Neural crest cell (in vitro differentiated cells): Measurements from ENCODE around the gene CCDC88A. TPM values are rescaled to one million over a fixed set of nuclear protein-coding genes. Genes with fewer than 3 reads are reported as not detected.

ENCODE experiments used
- DNase-seq: peaks from one replicate; pipeline ENCODE4 v3.0.0; 2021; ENCODE audit warnings: low read depth, mixed read lengths, low spot score
- H3K27ac Mint-ChIP-seq: one replicate; pipeline ENCODE4 v1.8.0; 2021; ENCODE audit warnings: mild to moderate bottlenecking, mixed read lengths; ENCODE audit not compliant: unreplicated experiment
- H3K27me3 Mint-ChIP-seq: 2 replicates; pipeline ENCODE4 v1.8.0; 2021; ENCODE audit warnings: low read depth, mild to moderate bottlenecking, mixed read lengths
- H3K36me3 Mint-ChIP-seq: 2 replicates; pipeline ENCODE4 v1.8.0; 2021; ENCODE audit warnings: low read depth, mild to moderate bottlenecking, mixed read lengths
- H3K4me1 Mint-ChIP-seq: 2 replicates; pipeline ENCODE4 v1.8.0; 2021; ENCODE audit warnings: mixed read lengths
- H3K4me3 Mint-ChIP-seq: one replicate; pipeline ENCODE4 v1.8.0; 2021; ENCODE audit warnings: mild to moderate bottlenecking, mixed read lengths
- H3K9me3 Mint-ChIP-seq: 2 replicates; pipeline ENCODE4 v1.8.0; 2021; ENCODE audit warnings: mixed read lengths
- long read RNA-seq: library from polyadenylated mRNA; unstranded; transcript quantifications from one replicate; pipeline ENCODE4 v2.0.0, GENCODE V29; 2020
- total RNA-seq: library from RNA; stranded (reverse); gene quantifications from 2 replicates; pipeline ENCODE4 v1.2.1, GENCODE V29; 2021
- TF ChIP-seq, protein P1 (sequence below): fragments of 200-600 bp; sonication (generic); conservative IDR thresholded peaks from 2 replicates; pipeline ENCODE4 v1.5.0; 2021; ENCODE audit warnings: antibody characterized with exemption, mild to moderate bottlenecking

Gene CCDC88A, protein sequence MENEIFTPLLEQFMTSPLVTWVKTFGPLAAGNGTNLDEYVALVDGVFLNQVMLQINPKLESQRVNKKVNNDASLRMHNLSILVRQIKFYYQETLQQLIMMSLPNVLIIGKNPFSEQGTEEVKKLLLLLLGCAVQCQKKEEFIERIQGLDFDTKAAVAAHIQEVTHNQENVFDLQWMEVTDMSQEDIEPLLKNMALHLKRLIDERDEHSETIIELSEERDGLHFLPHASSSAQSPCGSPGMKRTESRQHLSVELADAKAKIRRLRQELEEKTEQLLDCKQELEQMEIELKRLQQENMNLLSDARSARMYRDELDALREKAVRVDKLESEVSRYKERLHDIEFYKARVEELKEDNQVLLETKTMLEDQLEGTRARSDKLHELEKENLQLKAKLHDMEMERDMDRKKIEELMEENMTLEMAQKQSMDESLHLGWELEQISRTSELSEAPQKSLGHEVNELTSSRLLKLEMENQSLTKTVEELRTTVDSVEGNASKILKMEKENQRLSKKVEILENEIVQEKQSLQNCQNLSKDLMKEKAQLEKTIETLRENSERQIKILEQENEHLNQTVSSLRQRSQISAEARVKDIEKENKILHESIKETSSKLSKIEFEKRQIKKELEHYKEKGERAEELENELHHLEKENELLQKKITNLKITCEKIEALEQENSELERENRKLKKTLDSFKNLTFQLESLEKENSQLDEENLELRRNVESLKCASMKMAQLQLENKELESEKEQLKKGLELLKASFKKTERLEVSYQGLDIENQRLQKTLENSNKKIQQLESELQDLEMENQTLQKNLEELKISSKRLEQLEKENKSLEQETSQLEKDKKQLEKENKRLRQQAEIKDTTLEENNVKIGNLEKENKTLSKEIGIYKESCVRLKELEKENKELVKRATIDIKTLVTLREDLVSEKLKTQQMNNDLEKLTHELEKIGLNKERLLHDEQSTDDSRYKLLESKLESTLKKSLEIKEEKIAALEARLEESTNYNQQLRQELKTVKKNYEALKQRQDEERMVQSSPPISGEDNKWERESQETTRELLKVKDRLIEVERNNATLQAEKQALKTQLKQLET (N-terminal part only)
- total RNA-seq: 123 and 129 TPM in 2 replicates
- long read RNA-seq, partial matches to known transcripts: 23 of 34 reads
- long read RNA-seq, other reads (novel, unspliced or antisense): 7 of 34 reads

DNA sequence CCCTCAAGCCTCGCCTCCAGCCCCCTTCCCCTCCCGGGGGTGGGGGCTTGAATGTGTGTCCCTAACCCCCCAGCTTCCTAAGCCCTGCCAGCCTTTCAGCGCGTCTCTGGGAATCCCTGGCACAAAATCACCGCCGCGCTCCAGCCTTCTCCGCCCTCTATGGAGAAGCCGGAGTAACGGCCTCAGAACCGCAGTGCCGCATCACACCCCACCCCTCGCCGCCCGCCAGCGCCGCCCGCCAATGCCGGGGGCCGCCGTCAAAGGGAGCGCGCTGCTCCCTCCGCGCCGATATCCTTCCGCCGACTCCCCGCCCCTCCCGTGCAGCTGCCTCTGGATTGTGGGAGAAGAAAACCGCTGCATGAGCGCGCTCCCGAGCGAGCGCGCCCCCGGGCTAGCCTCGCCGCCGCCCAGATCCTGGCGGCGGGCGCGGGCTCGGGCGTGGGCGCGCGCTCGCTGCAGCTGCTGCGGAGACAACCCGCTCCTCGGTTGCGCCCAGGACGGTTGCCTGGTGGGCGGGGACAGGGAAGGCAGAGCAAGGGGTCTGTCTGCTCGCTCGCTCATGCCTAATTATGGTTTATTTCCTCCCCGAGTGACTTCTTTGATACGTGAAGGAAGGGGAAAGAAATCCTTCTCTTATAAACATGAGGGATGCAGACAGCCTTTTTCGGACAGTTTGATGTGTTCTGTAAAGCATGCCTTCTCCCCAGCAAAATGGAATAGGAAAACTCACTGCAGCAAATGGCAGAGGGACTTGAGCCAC is at the start of gene CCDC88A:
Gene CCDC88A (minus strand): TSS at position 178 of the 760 bp plus-strand sequence. CDS start 777 bp downstream, outside the sequence.
- no peaks in the 10 kb centered on the region for H3K9me3 Mint-ChIP-seq
- peak; percentile 99 for DNase-seq
- H3K27ac Mint-ChIP-seq: peak within 1 kb of the TSS; percentile 79
- H3K4me3 Mint-ChIP-seq: peak within 1 kb of the TSS; percentile 92
- no peaks in the 10 kb centered on the region for H3K27me3 Mint-ChIP-seq
- H3K4me1 Mint-ChIP-seq: peaks cover 38% of the 10 kb centered on the region
- TF ChIP-seq, protein P1, sequence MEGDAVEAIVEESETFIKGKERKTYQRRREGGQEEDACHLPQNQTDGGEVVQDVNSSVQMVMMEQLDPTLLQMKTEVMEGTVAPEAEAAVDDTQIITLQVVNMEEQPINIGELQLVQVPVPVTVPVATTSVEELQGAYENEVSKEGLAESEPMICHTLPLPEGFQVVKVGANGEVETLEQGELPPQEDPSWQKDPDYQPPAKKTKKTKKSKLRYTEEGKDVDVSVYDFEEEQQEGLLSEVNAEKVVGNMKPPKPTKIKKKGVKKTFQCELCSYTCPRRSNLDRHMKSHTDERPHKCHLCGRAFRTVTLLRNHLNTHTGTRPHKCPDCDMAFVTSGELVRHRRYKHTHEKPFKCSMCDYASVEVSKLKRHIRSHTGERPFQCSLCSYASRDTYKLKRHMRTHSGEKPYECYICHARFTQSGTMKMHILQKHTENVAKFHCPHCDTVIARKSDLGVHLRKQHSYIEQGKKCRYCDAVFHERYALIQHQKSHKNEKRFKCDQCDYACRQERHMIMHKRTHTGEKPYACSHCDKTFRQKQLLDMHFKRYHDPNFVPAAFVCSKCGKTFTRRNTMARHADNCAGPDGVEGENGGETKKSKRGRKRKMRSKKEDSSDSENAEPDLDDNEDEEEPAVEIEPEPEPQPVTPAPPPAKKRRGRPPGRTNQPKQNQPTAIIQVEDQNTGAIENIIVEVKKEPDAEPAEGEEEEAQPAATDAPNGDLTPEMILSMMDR: peak; percentile 30
- H3K36me3 Mint-ChIP-seq: no peaks in the 10 kb centered on the region

DNA sequence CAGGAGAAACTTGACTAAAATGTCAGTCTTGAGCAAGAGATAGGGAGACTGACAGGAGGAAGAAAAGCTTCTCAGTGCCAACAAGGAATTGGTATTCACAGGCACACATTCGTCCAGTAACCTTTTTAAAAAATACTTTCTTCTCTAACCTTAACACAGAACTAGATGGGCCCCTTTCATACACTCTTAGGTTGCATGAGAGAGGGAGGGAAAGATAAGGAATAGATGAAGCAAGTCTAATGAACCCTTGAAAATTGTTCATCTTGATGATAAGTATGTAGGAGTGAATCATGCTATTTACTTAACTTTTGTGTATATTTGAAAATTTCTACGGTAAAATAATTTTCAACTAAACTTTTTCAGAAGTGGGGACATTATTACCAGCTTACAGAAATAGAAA is 42.0 kb upstream of the CCDC88A start:
- peaks cover 9% of the 10 kb centered on the region for H3K27me3 Mint-ChIP-seq
- no peaks in the 10 kb centered on the region for H3K4me1 Mint-ChIP-seq
- no peak overlapping the region for H3K27ac Mint-ChIP-seq
- TF ChIP-seq, protein P1: no peak
- H3K4me3 Mint-ChIP-seq: no peak overlapping the region
- peaks cover 9% of the 10 kb centered on the region for H3K9me3 Mint-ChIP-seq
- no peaks in the 10 kb centered on the region for H3K36me3 Mint-ChIP-seq
- no peak for DNase-seq

DNA sequence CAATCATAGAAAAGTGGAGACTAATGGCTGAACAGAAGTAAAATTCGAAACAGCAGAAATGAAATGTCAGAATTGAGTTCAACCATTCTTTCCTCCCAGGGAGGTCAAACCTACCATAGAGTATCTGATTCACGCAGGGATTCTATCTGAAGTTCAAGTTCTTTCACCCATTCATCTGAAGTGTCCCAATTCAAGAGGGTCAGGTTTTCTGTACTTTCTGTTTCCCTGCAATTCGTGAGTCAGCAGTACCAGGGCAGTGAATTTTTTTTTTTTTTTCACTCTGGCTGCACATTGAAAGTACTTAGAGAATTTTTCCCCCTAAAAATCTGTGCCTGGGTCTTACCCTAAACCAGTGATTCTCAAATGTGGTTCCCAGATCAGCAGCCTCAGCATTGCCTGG is 40.9 kb upstream of the CCDC88A start:
- H3K36me3 Mint-ChIP-seq: no peaks in the 10 kb centered on the region

DNA sequence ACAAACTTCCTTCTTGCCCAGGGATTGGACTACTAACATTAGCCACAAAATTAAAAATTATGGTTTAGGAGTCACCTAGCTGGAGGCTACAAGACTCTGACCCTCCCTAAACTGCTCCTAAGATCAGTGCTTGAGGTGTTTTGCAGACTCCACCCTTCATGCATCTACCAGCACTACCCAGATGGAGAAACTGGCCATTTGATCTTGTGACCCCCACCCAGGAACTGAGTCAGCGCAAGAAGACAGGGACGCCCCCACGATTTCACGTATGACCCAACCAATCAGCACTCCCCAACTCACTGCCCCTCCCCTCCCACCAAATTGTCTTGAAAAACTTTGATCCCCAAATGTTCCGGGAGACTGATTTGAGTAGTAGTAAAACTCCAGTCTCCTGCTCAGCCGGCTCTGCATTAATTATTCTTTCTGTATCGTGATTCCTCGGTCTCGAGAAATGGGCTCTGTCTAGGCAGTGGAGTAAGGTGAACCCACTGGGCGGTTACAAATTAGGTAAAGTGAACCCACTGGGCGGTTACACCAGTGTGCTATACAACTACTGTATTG is 40.1 kb upstream of the CCDC88A start:
- Mint-ChIP-seq H3K36me3 (no peaks in the 10 kb centered on the region), H3K27me3 (peaks cover 2% of the 10 kb centered on the region), H3K4me1 (no peaks in the 10 kb centered on the region), H3K4me3 (no peak overlapping the region), H3K9me3 (peaks cover 3% of the 10 kb centered on the region), H3K27ac (no peak overlapping the region)
- DNase-seq: no peak
- TF ChIP-seq, protein P1: no peak

More for the DNA sequence above, 40.9 kb upstream of the CCDC88A start:
- TF ChIP-seq, protein P1: no peak
- Mint-ChIP-seq H3K27ac (no peak overlapping the region), H3K4me3 (no peak overlapping the region), H3K4me1 (no peaks in the 10 kb centered on the region), H3K27me3 (peaks cover 5% of the 10 kb centered on the region), H3K9me3 (peaks cover 3% of the 10 kb centered on the region)
- no peak for DNase-seq
